Measurements from ENCODE around the gene GPR176.

The GPR176 gene

DNA sequence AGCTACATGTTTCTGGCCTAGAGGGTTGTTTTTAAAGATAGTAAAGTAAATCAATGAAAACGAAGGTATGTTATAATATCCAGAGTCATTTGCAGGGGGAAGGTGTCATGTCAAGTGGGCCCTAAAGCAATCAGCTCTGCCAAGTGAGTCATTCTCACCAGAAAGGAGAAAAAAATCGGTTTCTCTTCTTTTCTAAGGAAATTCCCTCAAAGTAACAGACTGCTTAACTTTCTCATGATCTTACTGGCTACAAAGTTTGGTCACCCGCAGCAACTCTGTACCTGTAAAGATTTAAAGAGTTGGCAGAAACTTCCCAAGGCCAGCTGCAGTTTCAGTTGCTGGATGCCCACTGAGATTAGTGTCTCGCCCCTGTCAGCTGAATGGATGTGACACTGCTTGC lies 132.0 kb downstream of the GPR176 start:
- DNase-seq (ENCODE audit: low read depth): no peak

DNA sequence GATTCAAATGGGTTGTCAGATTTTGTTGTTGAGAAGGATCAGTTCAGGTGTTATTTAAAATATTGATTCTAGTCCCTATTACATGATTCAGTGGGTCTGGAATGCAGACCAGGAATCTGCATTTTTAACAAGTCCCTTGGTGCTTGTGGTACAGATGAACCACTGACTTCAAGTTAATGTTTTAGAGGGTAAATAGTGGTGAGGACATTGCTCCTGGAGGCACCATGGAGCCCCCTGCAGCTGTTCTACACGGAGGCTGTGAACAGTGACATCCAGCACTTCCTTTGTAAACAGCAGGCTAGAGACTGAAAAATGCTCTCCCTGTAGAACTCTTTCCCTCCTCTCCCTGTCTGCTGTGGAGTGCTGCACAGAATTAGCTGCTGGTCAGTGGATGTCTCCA lies 132.6 kb downstream of the GPR176 start:
- TF ChIP-seq, protein P1, sequence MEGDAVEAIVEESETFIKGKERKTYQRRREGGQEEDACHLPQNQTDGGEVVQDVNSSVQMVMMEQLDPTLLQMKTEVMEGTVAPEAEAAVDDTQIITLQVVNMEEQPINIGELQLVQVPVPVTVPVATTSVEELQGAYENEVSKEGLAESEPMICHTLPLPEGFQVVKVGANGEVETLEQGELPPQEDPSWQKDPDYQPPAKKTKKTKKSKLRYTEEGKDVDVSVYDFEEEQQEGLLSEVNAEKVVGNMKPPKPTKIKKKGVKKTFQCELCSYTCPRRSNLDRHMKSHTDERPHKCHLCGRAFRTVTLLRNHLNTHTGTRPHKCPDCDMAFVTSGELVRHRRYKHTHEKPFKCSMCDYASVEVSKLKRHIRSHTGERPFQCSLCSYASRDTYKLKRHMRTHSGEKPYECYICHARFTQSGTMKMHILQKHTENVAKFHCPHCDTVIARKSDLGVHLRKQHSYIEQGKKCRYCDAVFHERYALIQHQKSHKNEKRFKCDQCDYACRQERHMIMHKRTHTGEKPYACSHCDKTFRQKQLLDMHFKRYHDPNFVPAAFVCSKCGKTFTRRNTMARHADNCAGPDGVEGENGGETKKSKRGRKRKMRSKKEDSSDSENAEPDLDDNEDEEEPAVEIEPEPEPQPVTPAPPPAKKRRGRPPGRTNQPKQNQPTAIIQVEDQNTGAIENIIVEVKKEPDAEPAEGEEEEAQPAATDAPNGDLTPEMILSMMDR (conservative IDR thresholded peaks at IDR 0.05; ENCODE audit: low read length): no peak
- DNase-seq (ENCODE audit: low read depth): no peak
- H3K4me3 ChIP-seq (ENCODE audit: low read length): no peak overlapping the region

More for the DNA sequence above, 132.0 kb downstream of the GPR176 start:
- TF ChIP-seq, protein P1 (conservative IDR thresholded peaks at IDR 0.05; ENCODE audit: low read length): no peak
- no peak overlapping the region for H3K4me3 ChIP-seq (ENCODE audit: low read length)

DNA sequence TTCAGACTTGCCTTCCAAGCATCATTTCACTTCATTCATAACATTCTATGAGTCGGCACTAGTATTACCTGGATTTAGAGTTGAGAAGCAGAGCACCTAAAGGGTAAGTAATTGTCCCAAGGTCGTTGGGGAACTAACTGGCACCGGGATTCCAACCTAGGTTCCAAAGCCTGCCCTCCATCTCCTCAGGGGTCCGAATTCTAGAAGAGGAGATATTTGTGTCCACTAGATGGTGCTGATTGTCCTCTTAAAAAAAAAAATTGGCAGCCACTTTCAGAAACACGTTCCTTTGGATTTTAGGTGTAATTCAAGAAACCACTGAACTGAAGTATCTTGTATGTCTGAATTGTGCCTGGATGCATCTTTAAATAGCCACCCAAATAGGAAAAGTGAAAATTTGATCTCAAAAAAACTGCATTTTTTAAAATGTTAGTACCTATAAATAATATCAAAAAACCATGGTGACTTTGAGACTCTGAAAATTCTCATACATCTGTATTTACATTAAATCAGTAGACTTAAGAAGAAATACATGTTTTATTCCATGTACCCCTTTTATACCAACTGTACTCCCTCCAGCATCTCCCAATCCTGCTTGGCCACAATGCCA lies 133.5 kb downstream of the GPR176 start:
- peak; percentile 74 for DNase-seq (ENCODE audit: low read depth)
- TF ChIP-seq, protein P1 (conservative IDR thresholded peaks at IDR 0.05; ENCODE audit: low read length): peak; percentile 65
- no peak overlapping the region for H3K4me3 ChIP-seq (ENCODE audit: low read length)

DNA sequence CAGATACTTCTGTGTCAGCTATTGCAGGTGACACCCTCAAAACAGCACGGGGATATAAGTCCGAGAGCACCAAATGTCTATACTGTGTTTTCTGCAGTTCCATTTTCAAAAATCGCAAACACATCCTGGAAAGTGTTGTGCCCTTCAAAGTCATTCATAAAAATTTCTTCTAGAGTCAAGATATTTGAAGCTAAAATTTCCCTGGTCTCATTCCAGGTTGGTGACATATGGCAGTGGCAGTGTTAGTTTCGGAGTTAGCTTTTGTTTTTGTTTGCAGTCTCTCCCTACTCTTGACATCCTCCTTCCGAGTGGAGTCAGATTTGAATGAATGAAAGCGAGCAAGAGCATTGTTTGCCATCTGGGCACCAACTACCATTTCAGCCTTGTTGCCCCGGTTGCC lies 134.2 kb downstream of the GPR176 start:
- H3K4me3 ChIP-seq (ENCODE audit: low read length): no peak overlapping the region
- no peak for DNase-seq (ENCODE audit: low read depth)
- TF ChIP-seq, protein P1 (conservative IDR thresholded peaks at IDR 0.05; ENCODE audit: low read length): no peak; the same call in 1 of the 2 replicates

DNA sequence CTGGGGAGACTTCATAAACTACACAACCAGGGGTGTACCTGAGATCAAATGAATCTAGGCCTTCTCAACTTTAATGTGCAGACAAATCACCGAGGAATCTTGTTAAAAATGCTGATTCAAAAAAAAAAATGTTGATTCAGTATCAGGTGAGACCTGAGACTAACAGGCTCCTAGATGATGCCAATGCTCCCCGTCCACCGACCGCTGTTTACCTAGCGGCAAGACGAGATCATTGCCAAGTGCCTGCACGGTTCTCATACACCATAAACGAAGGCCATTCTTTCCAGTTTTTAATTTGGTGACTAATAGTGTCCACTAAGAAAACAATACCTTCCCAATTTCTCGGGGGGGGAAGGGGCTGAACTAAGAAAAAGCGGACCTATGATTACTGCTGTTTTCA lies 134.9 kb downstream of the GPR176 start:
- no peak overlapping the region for H3K4me3 ChIP-seq (ENCODE audit: low read length)
- TF ChIP-seq, protein P1 (conservative IDR thresholded peaks at IDR 0.05; ENCODE audit: low read length): no peak

DNA sequence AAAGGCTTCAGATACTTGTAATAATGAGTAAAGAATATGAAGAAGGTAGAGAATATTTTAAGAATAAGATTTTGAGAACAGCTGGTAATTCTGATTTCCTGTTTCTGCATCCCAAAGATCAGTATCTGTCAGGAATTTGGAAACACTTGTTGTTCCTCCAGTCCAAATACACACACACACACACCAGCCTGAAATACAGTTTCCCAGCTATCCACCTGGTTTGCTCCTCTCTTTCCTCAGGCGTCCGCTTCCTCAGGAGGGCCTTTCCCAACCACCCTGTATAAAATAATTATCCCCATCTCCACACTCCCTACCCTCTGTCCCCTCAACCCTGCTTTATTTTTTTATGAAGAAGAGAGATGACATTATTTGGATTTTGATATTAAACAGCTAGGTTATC lies 135.4 kb downstream of the GPR176 start:
- DNase-seq (ENCODE audit: low read depth): no peak
- H3K4me3 ChIP-seq (ENCODE audit: low read length): peak overlapping the region; percentile 23
- TF ChIP-seq, protein P1 (conservative IDR thresholded peaks at IDR 0.05; ENCODE audit: low read length): no peak

More for the DNA sequence above, 134.9 kb downstream of the GPR176 start:
- DNase-seq (ENCODE audit: low read depth): no peak

DNA sequence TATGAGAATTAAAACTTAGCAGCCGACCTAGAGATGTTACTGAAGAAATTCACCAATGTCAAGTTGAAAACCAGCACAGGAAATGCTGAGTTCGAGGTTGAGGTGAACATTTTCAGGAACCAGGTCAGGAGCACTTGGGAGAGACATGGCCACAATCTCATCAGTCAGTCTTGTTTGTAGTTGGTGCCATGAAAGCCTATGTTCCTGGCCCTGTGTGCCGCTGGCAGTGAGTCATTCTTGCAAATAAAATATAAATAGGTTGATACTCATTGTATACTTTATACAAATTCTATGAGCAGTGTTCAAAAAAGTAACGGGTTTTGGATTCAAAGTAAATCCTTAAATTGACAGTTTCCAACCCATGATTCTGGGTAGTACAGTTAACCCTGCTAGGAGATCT lies 135.9 kb downstream of the GPR176 start:
- DNase-seq (ENCODE audit: low read depth): no peak
- peak overlapping the region; percentile 85 for H3K4me3 ChIP-seq (ENCODE audit: low read length)
- TF ChIP-seq, protein P1 (conservative IDR thresholded peaks at IDR 0.05; ENCODE audit: low read length): no peak
